HL-60 (cell line): ENCODE data around the gene OR6V1.

Experiments
- DNase-seq, 2 experiments: peaks; one replicate each; pipeline ENCODE4 v3.0.0-alpha.2; 2010 to 2020; ENCODE audit warnings: low read depth in 1 of 2, low spot score in 1 of 2
- H3K27ac ChIP-seq: fragments of 250-450 bp; sonication (Bioruptor Pico); replicated peaks from 2 replicates; pipeline ENCODE4 v1.5.1; 2020; ENCODE audit warnings: mild to moderate bottlenecking, moderate library complexity
- H3K27me3 ChIP-seq: fragments of 250-450 bp; sonication (Bioruptor Pico); 2 replicates; pipeline ENCODE4 v1.5.1; 2021; ENCODE audit warnings: mild to moderate bottlenecking, moderate library complexity; ENCODE audit not compliant: insufficient read depth, poor library complexity, severe bottlenecking
- H3K4me3 ChIP-seq: replicated peaks from 2 replicates; pipeline ENCODE4 v1.5.1; 2011; ENCODE audit warnings: mild to moderate bottlenecking, control low read depth, low read length; ENCODE audit not compliant: insufficient read depth
- GABPA ChIP-seq: IDR thresholded peaks from 2 replicates; pipeline ENCODE4 v1.6.1; 2012; ENCODE audit warnings: low read depth
- POLR2AphosphoS5 ChIP-seq: IDR thresholded peaks from 2 replicates; pipeline ENCODE4 v1.6.1; 2012; ENCODE audit warnings: low read depth
- SPI1 ChIP-seq: IDR thresholded peaks from 2 replicates; pipeline ENCODE4 v1.6.1; 2012; ENCODE audit warnings: low read depth, mild to moderate bottlenecking, borderline replicate concordance
- TF ChIP-seq, protein P1 (sequence below): IDR thresholded peaks from 2 replicates; pipeline ENCODE4 v1.6.1; 2012; ENCODE audit warnings: low read depth; ENCODE audit not compliant: insufficient replicate concordance
- TF ChIP-seq, protein P2 (sequence below): IDR thresholded peaks from one replicate; pipeline ENCODE4 v1.5.1; 2011; ENCODE audit warnings: low read length, control low read depth, inconsistent platforms; ENCODE audit not compliant: insufficient read depth

OR6V1 gene

DNA sequence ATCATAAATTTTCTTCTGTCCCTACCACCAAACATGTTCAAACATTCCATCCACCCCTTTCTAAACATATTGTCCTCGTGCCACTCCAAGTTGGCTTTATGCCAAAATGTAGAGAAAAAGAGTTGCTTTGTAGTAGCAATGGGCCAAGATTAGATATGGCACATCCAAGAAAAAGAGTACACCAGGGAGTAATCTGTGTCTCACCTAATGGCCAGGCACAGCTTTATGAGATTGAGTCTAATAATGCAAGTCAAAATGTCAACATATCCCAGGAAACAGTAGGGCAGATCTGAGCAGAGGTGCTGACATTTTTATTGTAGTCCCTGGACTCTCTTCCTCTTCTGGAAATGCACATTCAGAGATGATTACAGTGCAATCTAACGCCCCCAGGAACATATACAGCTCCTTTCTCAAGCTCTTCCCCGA is 5.7 kb upstream of the OR6V1 start:
- H3K27me3 ChIP-seq: no peaks in the 10 kb centered on the region
- TF ChIP-seq GABPA (no peak), SPI1 (no peak), POLR2AphosphoS5 (no peak)
- TF ChIP-seq, protein P1, sequence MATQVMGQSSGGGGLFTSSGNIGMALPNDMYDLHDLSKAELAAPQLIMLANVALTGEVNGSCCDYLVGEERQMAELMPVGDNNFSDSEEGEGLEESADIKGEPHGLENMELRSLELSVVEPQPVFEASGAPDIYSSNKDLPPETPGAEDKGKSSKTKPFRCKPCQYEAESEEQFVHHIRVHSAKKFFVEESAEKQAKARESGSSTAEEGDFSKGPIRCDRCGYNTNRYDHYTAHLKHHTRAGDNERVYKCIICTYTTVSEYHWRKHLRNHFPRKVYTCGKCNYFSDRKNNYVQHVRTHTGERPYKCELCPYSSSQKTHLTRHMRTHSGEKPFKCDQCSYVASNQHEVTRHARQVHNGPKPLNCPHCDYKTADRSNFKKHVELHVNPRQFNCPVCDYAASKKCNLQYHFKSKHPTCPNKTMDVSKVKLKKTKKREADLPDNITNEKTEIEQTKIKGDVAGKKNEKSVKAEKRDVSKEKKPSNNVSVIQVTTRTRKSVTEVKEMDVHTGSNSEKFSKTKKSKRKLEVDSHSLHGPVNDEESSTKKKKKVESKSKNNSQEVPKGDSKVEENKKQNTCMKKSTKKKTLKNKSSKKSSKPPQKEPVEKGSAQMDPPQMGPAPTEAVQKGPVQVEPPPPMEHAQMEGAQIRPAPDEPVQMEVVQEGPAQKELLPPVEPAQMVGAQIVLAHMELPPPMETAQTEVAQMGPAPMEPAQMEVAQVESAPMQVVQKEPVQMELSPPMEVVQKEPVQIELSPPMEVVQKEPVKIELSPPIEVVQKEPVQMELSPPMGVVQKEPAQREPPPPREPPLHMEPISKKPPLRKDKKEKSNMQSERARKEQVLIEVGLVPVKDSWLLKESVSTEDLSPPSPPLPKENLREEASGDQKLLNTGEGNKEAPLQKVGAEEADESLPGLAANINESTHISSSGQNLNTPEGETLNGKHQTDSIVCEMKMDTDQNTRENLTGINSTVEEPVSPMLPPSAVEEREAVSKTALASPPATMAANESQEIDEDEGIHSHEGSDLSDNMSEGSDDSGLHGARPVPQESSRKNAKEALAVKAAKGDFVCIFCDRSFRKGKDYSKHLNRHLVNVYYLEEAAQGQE: no peak
- TF ChIP-seq, protein P2, sequence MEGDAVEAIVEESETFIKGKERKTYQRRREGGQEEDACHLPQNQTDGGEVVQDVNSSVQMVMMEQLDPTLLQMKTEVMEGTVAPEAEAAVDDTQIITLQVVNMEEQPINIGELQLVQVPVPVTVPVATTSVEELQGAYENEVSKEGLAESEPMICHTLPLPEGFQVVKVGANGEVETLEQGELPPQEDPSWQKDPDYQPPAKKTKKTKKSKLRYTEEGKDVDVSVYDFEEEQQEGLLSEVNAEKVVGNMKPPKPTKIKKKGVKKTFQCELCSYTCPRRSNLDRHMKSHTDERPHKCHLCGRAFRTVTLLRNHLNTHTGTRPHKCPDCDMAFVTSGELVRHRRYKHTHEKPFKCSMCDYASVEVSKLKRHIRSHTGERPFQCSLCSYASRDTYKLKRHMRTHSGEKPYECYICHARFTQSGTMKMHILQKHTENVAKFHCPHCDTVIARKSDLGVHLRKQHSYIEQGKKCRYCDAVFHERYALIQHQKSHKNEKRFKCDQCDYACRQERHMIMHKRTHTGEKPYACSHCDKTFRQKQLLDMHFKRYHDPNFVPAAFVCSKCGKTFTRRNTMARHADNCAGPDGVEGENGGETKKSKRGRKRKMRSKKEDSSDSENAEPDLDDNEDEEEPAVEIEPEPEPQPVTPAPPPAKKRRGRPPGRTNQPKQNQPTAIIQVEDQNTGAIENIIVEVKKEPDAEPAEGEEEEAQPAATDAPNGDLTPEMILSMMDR: no peak
- no peak overlapping the region for H3K4me3 ChIP-seq
- DNase-seq: no peak
- no peak overlapping the region for H3K27ac ChIP-seq

DNA sequence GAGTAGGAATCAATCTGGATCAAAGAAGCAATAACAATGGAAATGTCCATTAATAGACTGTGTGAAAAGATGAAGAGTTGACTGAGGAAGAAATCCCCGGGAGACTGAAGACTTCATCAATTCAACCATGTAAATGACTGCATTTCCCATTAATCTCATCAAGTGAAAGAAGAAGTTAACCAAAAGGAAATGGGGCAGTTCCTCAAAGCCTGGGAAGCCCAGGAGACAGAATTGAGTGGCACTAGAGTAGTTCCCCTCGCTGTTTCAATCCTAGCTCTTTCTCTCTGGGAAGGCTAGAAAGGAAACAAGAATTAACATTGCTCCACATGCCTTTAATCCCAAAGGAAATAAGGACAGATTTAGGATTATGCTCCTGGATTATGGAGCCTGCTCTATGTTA is 4.8 kb upstream of the OR6V1 start:
- DNase-seq: no peak
- TF ChIP-seq GABPA: no peak
- TF ChIP-seq SPI1: peak; percentile 80
- TF ChIP-seq, protein P2: no peak
- TF ChIP-seq, protein P1: no peak
- no peak for TF ChIP-seq POLR2AphosphoS5
- no peaks in the 10 kb centered on the region for H3K27me3 ChIP-seq
- no peak overlapping the region for H3K4me3 ChIP-seq
- no peak overlapping the region for H3K27ac ChIP-seq

DNA sequence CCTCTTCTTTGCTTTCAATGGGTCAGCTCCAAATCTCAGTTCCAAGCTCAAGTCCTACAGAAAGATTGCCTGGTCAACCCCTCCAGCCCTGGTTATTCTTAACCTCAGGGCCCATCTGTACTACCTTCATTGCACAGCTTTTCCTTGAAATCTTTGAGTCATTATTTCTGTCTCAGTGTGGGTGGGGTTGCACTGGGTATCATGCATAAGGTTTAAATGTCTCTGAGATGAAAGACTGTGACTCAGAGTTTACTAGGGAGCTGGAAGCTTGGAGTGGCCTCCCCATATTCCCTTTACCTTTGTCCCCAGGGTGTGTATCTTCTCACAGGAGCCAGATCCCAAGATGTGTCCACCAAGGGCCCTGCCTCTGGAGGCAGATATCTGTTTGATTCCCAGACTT is 3.3 kb upstream of the OR6V1 start:
- Histone ChIP-seq H3K4me3 (no peak overlapping the region), H3K27me3 (no peaks in the 10 kb centered on the region), H3K27ac (no peak overlapping the region)
- no peak for TF ChIP-seq POLR2AphosphoS5
- TF ChIP-seq, protein P2: no peak
- TF ChIP-seq SPI1: no peak
- TF ChIP-seq GABPA: no peak
- TF ChIP-seq, protein P1: no peak
- DNase-seq: no peak
